PC-3 (cell line): ENCODE results near the gene CDK16.

Experiments
- CTCF ChIP-seq: fragments of 300-600 bp; sonication (generic); conservative IDR thresholded peaks from 2 replicates; pipeline ENCODE4 v1.5.1; 2017; ENCODE audit warnings: antibody characterized with exemption, low read depth, mild to moderate bottlenecking, low read length
- EZH2phosphoT487 ChIP-seq: fragments of 300-600 bp; sonication (generic); IDR thresholded peaks from 2 replicates; pipeline ENCODE4 v1.6.1; 2018; ENCODE audit warnings: mild to moderate bottlenecking, antibody characterized with exemption, low read length, borderline replicate concordance

- TF ChIP-seq CTCF (no peak), EZH2phosphoT487 (no peak)
Measured at GRCh38 chrX:47250017-47250347, 31.5 kb downstream of the CDK16 start.
